ENCODE measurements around the gene LRCH4. TPM values are rescaled to one million over a fixed set of nuclear protein-coding genes. Genes with fewer than 3 reads are reported as not detected.

Gene LRCH4
- total and polyA plus RNA-seq, 4 donors: 38.1 to 109 (median 92.2) TPM

- Histone ChIP-seq H3K27ac (ENCODE audit: low read depth in 1 of 2, low read length in 1 of 2) (no peak overlapping the region), H3K27me3 (ENCODE audit: control insufficient read depth in 3 of 3, insufficient read depth in 3 of 3, low read length in 2 of 3) (no peaks in the 10 kb centered on the region), H3K9ac (ENCODE audit: insufficient read depth in 1 of 2, low read length in 2 of 2) (no peak overlapping the region), H3K4me3 (no peak overlapping the region), H3K9me3 (ENCODE audit: control insufficient read depth in 4 of 4, insufficient read depth in 3 of 4, low read length in 3 of 4) (no peaks in the 10 kb centered on the region), H3K36me3 (ENCODE audit: control insufficient read depth in 4 of 4, insufficient read depth in 4 of 4, low read length in 4 of 4) (peaks cover 0 to 41% (median 10%) of the 10 kb centered on the region in 4 donors), H3K4me1 (ENCODE audit: control insufficient read depth in 5 of 5, insufficient read depth in 5 of 5, low read length in 5 of 5) (peaks cover 0 to 19% (median 12%) of the 10 kb centered on the region in 5 donors)
- DNase-seq (peak; percentile 45 to 66 (median 55)), ATAC-seq (ENCODE audit: insufficient read depth, low FRiP score) (no peak)
- TF ChIP-seq CTCF (IDR thresholded peaks at IDR 0.05; ENCODE audit: control extremely low read depth, extremely low read depth): no peak
- WGBS, 2 donors: 77 to 81% methylated on average over 26 of the region's 26 CpGs
Measured at GRCh38 chr7:100570954-100571828, 14.7 kb downstream of the LRCH4 start.

- no peak overlapping the region for H3K9ac ChIP-seq (ENCODE audit: insufficient read depth in 1 of 2, low read length in 2 of 2)
Measured at GRCh38 chr7:100568896-100569844, 16.8 kb downstream of the LRCH4 start.

More at GRCh38 chr7:100568896-100569844, 16.8 kb downstream of the LRCH4 start:
- Histone ChIP-seq H3K4me1 (ENCODE audit: control insufficient read depth in 5 of 5, insufficient read depth in 5 of 5, low read length in 5 of 5) (peaks cover 0 to 19% (median 12%) of the 10 kb centered on the region in 5 donors), H3K27me3 (ENCODE audit: control insufficient read depth in 3 of 3, insufficient read depth in 3 of 3, low read length in 2 of 3) (no peaks in the 10 kb centered on the region), H3K4me3 (no peak overlapping the region), H3K27ac (ENCODE audit: low read depth in 1 of 2, low read length in 1 of 2) (peak overlapping the region in 1 of 2 donors; percentile 51), H3K9me3 (ENCODE audit: control insufficient read depth in 4 of 4, insufficient read depth in 3 of 4, low read length in 3 of 4) (no peaks in the 10 kb centered on the region), H3K36me3 (ENCODE audit: control insufficient read depth in 4 of 4, insufficient read depth in 4 of 4, low read length in 4 of 4) (peaks cover 0 to 21% (median 0%) of the 10 kb centered on the region in 4 donors)
- peak; percentile 4 for TF ChIP-seq CTCF (IDR thresholded peaks at IDR 0.05; ENCODE audit: control extremely low read depth, extremely low read depth)
- peak; percentile 8 for ATAC-seq (ENCODE audit: insufficient read depth, low FRiP score)
- DNase-seq: peak; percentile 55 to 69 (median 61)
- WGBS, 2 donors: 23 to 25% methylated on average over 36 of the region's 36 CpGs
